CD4-positive, alpha-beta T cell (primary cell): Measurements from ENCODE around the gene GFOD1. TPM values are rescaled to one million over a fixed set of nuclear protein-coding genes. Genes with fewer than 3 reads are reported as not detected.

ENCODE experiments used
- ATAC-seq: fragments of 200-7000 bp; cut with Tn5 transposase; one replicate; pipeline ENCODE4 v1.10.0; 2022; ENCODE audit warnings: mild to moderate bottlenecking; ENCODE audit not compliant: poor library complexity
- CTCF ChIA-PET: fragments of 350-600 bp; sonication (Branson Sonifier 250); formaldehyde crosslinking; loops from one replicate; lab custom pipeline; 2021; ENCODE audit warnings: antibody characterized with exemption, inconsistent platforms; lab: Charles Lee
- POLR2A ChIA-PET: fragments of 350-600 bp; sonication (Branson Sonifier 250); formaldehyde crosslinking; loops from one replicate; lab custom pipeline; 2021; ENCODE audit warnings: antibody characterized with exemption, inconsistent platforms; lab: Charles Lee
- DNase-seq, 14 experiments: peaks; one replicate each; pipeline ENCODE4 v3.0.0-alpha.2; 2013 to 2020; ENCODE audit warnings: mixed read lengths in 2 of 14
- H3K27ac ChIP-seq, 2 donors: one replicate each; pipeline versions ENCODE4 v1.5.1 to v1.7.0; 2013; ENCODE audit warnings: low read length in 2 of 2, low read depth in 1 of 2, mild to moderate bottlenecking in 1 of 2
- H3K27me3 ChIP-seq, 2 experiments: 1 replicate in 1 of 2; 2 replicates in 1 of 2; pipeline versions ENCODE4 v1.6.1 to v1.7.0; 2013; ENCODE audit warnings: low read length in 2 of 2, control low read depth in 1 of 2, mild to moderate bottlenecking in 1 of 2, moderate library complexity in 1 of 2; ENCODE audit not compliant: insufficient read depth in 2 of 2, control insufficient read depth in 1 of 2
- H3K36me3 ChIP-seq: one replicate; pipeline ENCODE4 v1.6.1; 2013; ENCODE audit warnings: low read length, control low read depth; ENCODE audit not compliant: insufficient read depth
- H3K4me1 ChIP-seq: one replicate; pipeline ENCODE4 v1.6.1; 2013; ENCODE audit warnings: low read length, control low read depth; ENCODE audit not compliant: insufficient read depth
- H3K4me3 ChIP-seq: one replicate; pipeline ENCODE4 v1.5.1; 2013; ENCODE audit warnings: mild to moderate bottlenecking, low read length, moderate library complexity
- H3K9me3 ChIP-seq, 2 experiments: 1 replicate in 1 of 2; 2 replicates in 1 of 2; pipeline versions ENCODE4 v1.6.1 to v1.7.0; 2013; ENCODE audit warnings: low read length in 2 of 2, mild to moderate bottlenecking in 2 of 2, control low read depth in 1 of 2, moderate library complexity in 1 of 2; ENCODE audit not compliant: control insufficient read depth in 1 of 2, insufficient read depth in 1 of 2
- H3K27ac Mint-ChIP-seq: one replicate; pipeline ENCODE4 v1.8.0; 2020; ENCODE audit warnings: mixed read lengths
- H3K27me3 Mint-ChIP-seq: one replicate; pipeline ENCODE4 v1.8.0; 2021; ENCODE audit warnings: mixed read lengths
- H3K36me3 Mint-ChIP-seq: one replicate; pipeline ENCODE4 v1.8.0; 2021; ENCODE audit warnings: low read depth, mixed read lengths
- H3K4me1 Mint-ChIP-seq: one replicate; pipeline ENCODE4 v1.8.0; 2021; ENCODE audit warnings: low read depth, mixed read lengths
- H3K4me3 Mint-ChIP-seq: one replicate; pipeline ENCODE4 v1.8.0; 2020; ENCODE audit warnings: mild to moderate bottlenecking, mixed read lengths
- H3K9me3 Mint-ChIP-seq: one replicate; pipeline ENCODE4 v1.8.0; 2020; ENCODE audit warnings: mixed read lengths
- intact Hi-C, 2 experiments: fragments of 100-400 bp; cut with DNase I in 1 of 2; cut with micrococcal nuclease in 1 of 2; formaldehyde crosslinking; loops; one replicate each; pipeline versions ENCODE4 v1.15.1 to v1.9.0; 2023 to 2025; cut with DNase I, micrococcal nuclease
- total RNA-seq, 174 experiments: library from RNA in 2 of 174; stranded (reverse) in 2 of 174; gene quantifications; one replicate each; pipeline ENCODE4 v1.2.3 and lab custom pipeline; 2021 to 2026
- TF ChIP-seq, protein P1 (sequence below): fragments of 200-600 bp; IDR thresholded peaks from one replicate; pipeline ENCODE4 v1.8.0; 2022; ENCODE audit warnings: antibody characterized with exemption, mild to moderate bottlenecking

The GFOD1 gene
- total RNA-seq, 2 experiments from 2014 or later: 1.3 to 2.0 TPM

DNA sequence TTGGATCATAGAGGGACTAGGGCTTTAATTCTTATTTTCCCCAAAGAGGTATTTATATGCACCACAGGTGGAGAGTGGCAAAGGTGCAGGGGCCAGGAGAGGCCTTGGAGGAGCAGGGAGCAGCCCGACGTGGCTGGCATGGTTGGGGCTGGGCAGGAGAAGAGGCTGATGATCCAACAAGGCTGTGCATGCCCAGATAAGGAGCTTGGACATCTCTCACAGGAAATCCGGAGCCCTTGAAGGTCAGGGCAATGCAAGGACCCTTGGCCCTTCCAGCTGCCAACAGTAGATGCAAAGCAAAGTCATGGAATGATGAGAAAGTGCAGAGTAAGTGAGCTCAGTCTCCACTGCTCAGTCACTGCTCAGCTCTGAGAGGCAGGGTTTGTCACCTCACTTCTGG, 47.1 kb upstream of the GFOD1 start:
- Mint-ChIP-seq H3K27me3 (no peaks in the 10 kb centered on the region), H3K36me3 (no peaks in the 10 kb centered on the region), H3K4me3 (no peak overlapping the region), H3K4me1 (no peaks in the 10 kb centered on the region), H3K27ac (no peak overlapping the region), H3K9me3 (no peaks in the 10 kb centered on the region)
- CTCF ChIA-PET: no interaction called here
- no peak for DNase-seq
- no peak overlapping the region for H3K4me3 ChIP-seq
- H3K27ac ChIP-seq: no peak overlapping the region
- TF ChIP-seq, protein P1, sequence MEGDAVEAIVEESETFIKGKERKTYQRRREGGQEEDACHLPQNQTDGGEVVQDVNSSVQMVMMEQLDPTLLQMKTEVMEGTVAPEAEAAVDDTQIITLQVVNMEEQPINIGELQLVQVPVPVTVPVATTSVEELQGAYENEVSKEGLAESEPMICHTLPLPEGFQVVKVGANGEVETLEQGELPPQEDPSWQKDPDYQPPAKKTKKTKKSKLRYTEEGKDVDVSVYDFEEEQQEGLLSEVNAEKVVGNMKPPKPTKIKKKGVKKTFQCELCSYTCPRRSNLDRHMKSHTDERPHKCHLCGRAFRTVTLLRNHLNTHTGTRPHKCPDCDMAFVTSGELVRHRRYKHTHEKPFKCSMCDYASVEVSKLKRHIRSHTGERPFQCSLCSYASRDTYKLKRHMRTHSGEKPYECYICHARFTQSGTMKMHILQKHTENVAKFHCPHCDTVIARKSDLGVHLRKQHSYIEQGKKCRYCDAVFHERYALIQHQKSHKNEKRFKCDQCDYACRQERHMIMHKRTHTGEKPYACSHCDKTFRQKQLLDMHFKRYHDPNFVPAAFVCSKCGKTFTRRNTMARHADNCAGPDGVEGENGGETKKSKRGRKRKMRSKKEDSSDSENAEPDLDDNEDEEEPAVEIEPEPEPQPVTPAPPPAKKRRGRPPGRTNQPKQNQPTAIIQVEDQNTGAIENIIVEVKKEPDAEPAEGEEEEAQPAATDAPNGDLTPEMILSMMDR: no peak
- H3K27me3 ChIP-seq: no peaks in the 10 kb centered on the region
- H3K9me3 ChIP-seq: no peaks in the 10 kb centered on the region
- no peaks in the 10 kb centered on the region for H3K4me1 ChIP-seq
- H3K36me3 ChIP-seq: no peaks in the 10 kb centered on the region
- no peak for ATAC-seq
- POLR2A ChIA-PET: no interaction called here
- intact Hi-C loops: no loop called here

DNA sequence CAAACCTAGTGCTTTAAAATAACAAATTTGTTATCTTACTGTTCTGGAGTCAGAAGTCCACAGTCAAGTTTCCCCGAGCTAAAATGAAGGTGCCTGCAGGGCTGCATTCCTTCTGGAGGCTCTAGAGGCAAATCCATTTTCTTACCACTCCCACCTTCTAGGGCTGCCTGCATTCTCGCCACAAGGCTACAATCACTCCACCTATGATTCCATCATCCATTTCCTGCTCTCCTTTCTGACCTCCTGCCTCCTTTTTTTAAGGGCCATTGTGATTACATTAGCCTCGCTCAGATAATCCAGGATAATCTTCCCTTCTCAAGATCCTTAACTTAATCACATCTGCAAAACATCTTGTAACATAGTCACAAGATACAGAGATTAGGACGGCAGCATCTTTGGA, 44.6 kb upstream of the GFOD1 start:
- Histone ChIP-seq H3K4me1 (peaks cover 4% of the 10 kb centered on the region), H3K36me3 (no peaks in the 10 kb centered on the region), H3K9me3 (no peaks in the 10 kb centered on the region), H3K27ac (no peak overlapping the region), H3K4me3 (no peak overlapping the region), H3K27me3 (no peaks in the 10 kb centered on the region)
- Mint-ChIP-seq H3K4me3 (no peak overlapping the region), H3K27me3 (no peaks in the 10 kb centered on the region), H3K36me3 (no peaks in the 10 kb centered on the region), H3K4me1 (peaks cover 1% of the 10 kb centered on the region), H3K27ac (no peak overlapping the region), H3K9me3 (no peaks in the 10 kb centered on the region)
- no peak for ATAC-seq
- CTCF ChIA-PET: no interaction called here
- intact Hi-C loops: no loop called here
- DNase-seq: no peak
- TF ChIP-seq, protein P1: no peak
- POLR2A ChIA-PET: no interaction called here

DNA sequence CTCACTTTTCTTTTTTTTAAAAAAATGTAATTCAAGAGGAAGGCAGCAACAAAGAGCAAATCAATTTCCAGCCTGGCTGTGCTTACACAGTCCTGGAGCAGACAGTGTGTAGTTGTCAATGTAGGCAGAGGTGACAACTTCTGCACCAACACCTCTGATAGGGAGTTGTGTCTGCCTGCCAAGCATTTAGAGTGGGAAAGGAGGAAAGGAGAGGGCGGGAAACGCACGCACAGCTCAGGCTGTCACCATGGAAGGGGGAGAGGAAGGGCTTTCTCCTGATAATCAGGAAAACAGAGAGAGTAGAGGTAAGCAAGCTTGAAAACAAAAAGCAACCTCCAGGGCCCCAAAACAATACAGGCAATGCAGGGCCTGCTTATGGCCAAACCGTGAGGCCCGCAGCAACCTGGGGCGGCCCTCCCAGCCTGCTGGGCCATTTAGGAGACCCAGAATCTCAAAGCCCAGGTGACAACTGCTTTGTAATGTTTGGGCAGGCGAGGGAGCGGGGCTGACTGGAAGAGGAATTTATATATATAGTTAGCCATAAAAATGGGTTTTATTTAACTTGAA, 41.5 kb upstream of the GFOD1 start:
- H3K27ac Mint-ChIP-seq: no peak overlapping the region
- no peaks in the 10 kb centered on the region for H3K27me3 ChIP-seq
- CTCF ChIA-PET: interaction anchor here (0.9 kb wide), 1 partner anchor 22 kb away, joined by 3 read pairs; no protein-coding TSS in a partner anchor
- ATAC-seq (no peak), DNase-seq (no peak)
- H3K4me3 ChIP-seq: no peak overlapping the region
- intact Hi-C loops: no loop called here
- TF ChIP-seq, protein P1: no peak
- H3K27me3 Mint-ChIP-seq: no peaks in the 10 kb centered on the region
- no peak overlapping the region for H3K4me3 Mint-ChIP-seq
- no peak overlapping the region for H3K27ac ChIP-seq
- peaks cover 18% of the 10 kb centered on the region for H3K4me1 Mint-ChIP-seq
- H3K4me1 ChIP-seq: peaks cover 11% of the 10 kb centered on the region
- no peaks in the 10 kb centered on the region for H3K36me3 Mint-ChIP-seq
- H3K36me3 ChIP-seq: no peaks in the 10 kb centered on the region
- H3K9me3 ChIP-seq: no peaks in the 10 kb centered on the region
- no peaks in the 10 kb centered on the region for H3K9me3 Mint-ChIP-seq
- POLR2A ChIA-PET: no interaction called here
